Measurements from ENCODE around the gene KANSL3.

KANSL3 gene

GRCh38 chr2:96665083-96665569 lies 27.0 kb upstream of the KANSL3 start:
- FAIRE-seq = no peak
- no peak for DNase-seq (ENCODE audit: insufficient read length, low spot score)
- no peak for TF ChIP-seq CTCF (IDR thresholded peaks at IDR 0.05; ENCODE audit: insufficient read depth, missing control alignments)

GRCh38 chr2:96664366-96664925 lies 26.3 kb upstream of the KANSL3 start:
- TF ChIP-seq CTCF (IDR thresholded peaks at IDR 0.05; ENCODE audit: insufficient read depth, missing control alignments) = no peak
- DNase-seq (ENCODE audit: insufficient read length, low spot score) = no peak
- no peak for FAIRE-seq

- FAIRE-seq (no peak), DNase-seq (ENCODE audit: insufficient read length, low spot score) (no peak)
- no peak for TF ChIP-seq CTCF (IDR thresholded peaks at IDR 0.05; ENCODE audit: insufficient read depth, missing control alignments)
Observed at GRCh38 chr2:96663829-96664228, 25.7 kb upstream of the KANSL3 start.

GRCh38 chr2:96663177-96663576 lies 25.1 kb upstream of the KANSL3 start:
- no peak for TF ChIP-seq CTCF (IDR thresholded peaks at IDR 0.05; ENCODE audit: insufficient read depth, missing control alignments)
- DNase-seq (ENCODE audit: insufficient read length, low spot score) (no peak), FAIRE-seq (no peak)

GRCh38 chr2:96662360-96662759 lies 24.2 kb upstream of the KANSL3 start:
- DNase-seq (ENCODE audit: insufficient read length, low spot score) (no peak), FAIRE-seq (no peak)
- TF ChIP-seq CTCF (IDR thresholded peaks at IDR 0.05; ENCODE audit: insufficient read depth, missing control alignments) = no peak

GRCh38 chr2:96661324-96661723 lies 23.2 kb upstream of the KANSL3 start:
- TF ChIP-seq CTCF (IDR thresholded peaks at IDR 0.05; ENCODE audit: insufficient read depth, missing control alignments) = no peak
- DNase-seq (ENCODE audit: insufficient read length, low spot score) (no peak), FAIRE-seq (no peak)

- DNase-seq (ENCODE audit: insufficient read length, low spot score) = no peak
- FAIRE-seq = no peak
- no peak for TF ChIP-seq CTCF (IDR thresholded peaks at IDR 0.05; ENCODE audit: insufficient read depth, missing control alignments)
Observed at GRCh38 chr2:96656540-96656939, 18.4 kb upstream of the KANSL3 start.

Data from D721Med (cell line).